GM21390 (cell line): ENCODE measurements around the gene OR5H6.
"Not testable (repeated sequence)": the region's sequence is repeated elsewhere in the genome, so short reads cannot be mapped to it uniquely, and the experiment has no call there.

Source experiments
- ATAC-seq: cut with Tn5 transposase; IDR thresholded peaks from one replicate; pipeline ENCODE4 v1.9.1; 2021; ENCODE audit not compliant: unreplicated experiment

The OR5H6 gene

GRCh38 chr3:98263944-98264343 lies at the start of gene OR5H6:
Gene OR5H6 (plus strand): TSS chr3:98264244. CDS start chr3:98264333, 89 bp downstream.
- no peak for ATAC-seq

- ATAC-seq = no peak
Measured at GRCh38 chr3:98215051-98215450, 49.0 kb upstream of the OR5H6 start.

GRCh38 chr3:98223907-98224672 lies 40.0 kb upstream of the OR5H6 start:
- no peak for ATAC-seq

GRCh38 chr3:98232489-98232888 lies 31.6 kb upstream of the OR5H6 start:
- no peak for ATAC-seq

- ATAC-seq = no peak
Measured at GRCh38 chr3:98233468-98233867, 30.6 kb upstream of the OR5H6 start.

- no peak for ATAC-seq
Measured at GRCh38 chr3:98240131-98240530, 23.9 kb upstream of the OR5H6 start.

- no peak for ATAC-seq
Measured at GRCh38 chr3:98242155-98242554, 21.9 kb upstream of the OR5H6 start.

GRCh38 chr3:98243843-98244242 lies 20.2 kb upstream of the OR5H6 start:
- ATAC-seq = no peak

GRCh38 chr3:98246142-98246541 lies 17.9 kb upstream of the OR5H6 start:
- no peak for ATAC-seq

GRCh38 chr3:98256026-98256425 lies 8.0 kb upstream of the OR5H6 start:
- not testable (repeated sequence) for ATAC-seq

- ATAC-seq = peak; percentile 74
Measured at GRCh38 chr3:98259707-98260106, 4.3 kb upstream of the OR5H6 start.

- no peak for ATAC-seq
Measured at GRCh38 chr3:98262046-98262445, 2.0 kb upstream of the OR5H6 start.

- ATAC-seq = no peak
Measured at GRCh38 chr3:98269846-98270245, 5.8 kb downstream of the OR5H6 start.

- no peak for ATAC-seq
Measured at GRCh38 chr3:98272126-98272525, 8.1 kb downstream of the OR5H6 start.

- ATAC-seq = no peak
Measured at GRCh38 chr3:98274914-98275313, 10.9 kb downstream of the OR5H6 start.

GRCh38 chr3:98282205-98282604 lies 18.2 kb downstream of the OR5H6 start, which contains the start of gene OR5H2:
Gene OR5H2 (plus strand): TSS chr3:98282505. CDS start chr3:98282903, 398 bp downstream.
- ATAC-seq = no peak

- no peak for ATAC-seq
Measured at GRCh38 chr3:98290916-98291315, 26.9 kb downstream of the OR5H6 start.

GRCh38 chr3:98291332-98291957 lies 27.4 kb downstream of the OR5H6 start:
- ATAC-seq = no peak
